MM.1S (cell line): ENCODE data around the gene S100A8.

ENCODE experiments used
- CTCF ChIP-seq: fragments of 300-600 bp; sonication (generic); IDR thresholded peaks from 2 replicates; pipeline ENCODE4 v1.5.1; 2016; ENCODE audit warnings: antibody characterized with exemption, low read length, mixed read lengths
- EZH2 ChIP-seq: fragments of 300-600 bp; sonication (generic); optimal IDR thresholded peaks from 2 replicates; pipeline ENCODE3; 2017; ENCODE audit warnings: low read depth, mild to moderate bottlenecking, antibody characterized with exemption, low read length, mixed read lengths

DNA sequence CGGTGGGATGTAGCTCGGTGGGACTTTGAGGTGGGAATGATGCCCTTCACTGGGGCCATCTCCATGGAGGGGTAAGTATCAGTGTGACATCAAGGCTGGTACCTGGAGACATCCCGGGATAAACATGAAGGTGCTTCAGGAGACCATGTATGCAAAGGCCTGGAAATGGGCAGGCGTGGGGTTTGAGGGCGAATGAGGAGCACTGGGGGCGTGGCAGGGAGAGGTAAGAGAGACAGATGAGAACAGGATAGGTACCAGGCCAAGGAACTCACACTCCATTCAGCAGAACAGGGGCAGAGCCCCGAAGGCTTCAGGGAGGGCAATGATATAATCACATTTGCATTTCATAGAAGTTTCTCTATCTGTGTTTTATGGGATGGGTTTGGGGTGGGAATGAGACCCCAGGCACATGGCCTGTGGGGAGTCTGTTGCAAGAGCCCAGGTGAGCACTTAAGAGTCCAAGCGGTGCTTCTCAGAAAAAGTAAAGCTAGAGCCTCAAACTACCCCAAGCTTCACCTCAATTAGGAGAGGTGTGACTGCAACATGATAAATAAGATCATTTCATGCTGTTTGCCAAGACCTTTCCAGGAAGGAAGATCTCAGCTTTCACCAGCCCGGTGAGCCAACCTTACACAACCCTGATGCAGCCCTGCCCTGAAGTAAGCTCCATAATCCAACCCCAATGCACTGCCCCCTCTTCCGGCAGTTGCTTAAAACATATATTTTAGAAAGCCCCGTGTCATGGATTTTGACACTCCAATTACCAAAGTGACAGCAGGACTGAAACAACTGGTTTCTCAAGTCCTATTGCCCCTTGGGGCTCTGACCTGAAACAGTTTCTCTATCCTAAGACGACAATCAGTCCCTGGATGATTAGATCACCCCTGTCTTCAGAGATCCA is 25.9 kb downstream of the S100A8 start:
- TF ChIP-seq CTCF (no peak), EZH2 (no peak)
